Measurements from ENCODE around the gene LRRC74B.
"Not testable (repeated sequence)": the region's sequence is repeated elsewhere in the genome, so short reads cannot be mapped to it uniquely, and the experiment has no call there.

Gene LRRC74B

GRCh38 chr22:21092797-21093554, 47.2 kb downstream of the LRRC74B start:
- Histone ChIP-seq H3K9ac (ENCODE audit: low read depth, low read length, poor library complexity) (no peak overlapping the region), H3K36me3 (replicated peaks in 1 of 2; ENCODE audit: control insufficient read depth in 2 of 2, insufficient read depth in 2 of 2, low read length in 2 of 2) (no peaks in the 10 kb centered on the region), H2AK5ac (ENCODE audit: low read depth, low read length) (no peak overlapping the region), H3K4me1 (ENCODE audit: control insufficient read depth in 2 of 2, insufficient read depth in 1 of 2, low read depth in 1 of 2, low read length in 2 of 2) (no peaks in the 10 kb centered on the region), H3K4me3 (ENCODE audit: low read length in 2 of 2) (no peak overlapping the region), H2BK5ac (ENCODE audit: low read length) (no peak overlapping the region), H2BK15ac (ENCODE audit: low read length) (no peak overlapping the region), H4K91ac (ENCODE audit: low read depth, low read length, poor library complexity) (no peak overlapping the region), H3K27ac (replicated peaks; ENCODE audit: low read length) (no peak overlapping the region), H3K9me3 (replicated peaks in 1 of 2; ENCODE audit: control insufficient read depth in 2 of 2, insufficient read depth in 1 of 2, low read depth in 1 of 2, low read length in 2 of 2) (no peaks in the 10 kb centered on the region), H4K8ac (ENCODE audit: low read depth, low read length) (no peak overlapping the region), H3K23ac (ENCODE audit: low read depth, low read length, poor library complexity) (no peak overlapping the region), H3K14ac (ENCODE audit: low read length) (no peak overlapping the region), H2BK120ac (ENCODE audit: low read depth, low read length) (no peak overlapping the region), H2BK12ac (ENCODE audit: low read length) (no peak overlapping the region), H3K4ac (ENCODE audit: low read length) (no peak overlapping the region), H3K79me1 (ENCODE audit: low read depth, low read length) (no peaks in the 10 kb centered on the region), H3K18ac (ENCODE audit: low read length) (no peak overlapping the region), H3K27me3 (ENCODE audit: control insufficient read depth in 3 of 3, insufficient read depth in 3 of 3, low read depth in 1 of 3, low read length in 3 of 3) (peaks cover 0 to 4% (median 0%) of the 10 kb centered on the region in 3 experiments), H3K4me2 (ENCODE audit: insufficient read depth, low read length, poor library complexity, severe bottlenecking) (no peak overlapping the region), H2AFZ (ENCODE audit: low read length) (no peak overlapping the region)
- no peak for DNase-seq (ENCODE audit: low spot score)
- no CpG with 5 or more reads among the region's 3 CpGs for WGBS, 2 donors (ENCODE audit: extremely low coverage in 2 of 2, insufficient read length in 2 of 2, insufficient replicate concordance in 1 of 2)

GRCh38 chr22:21093555-21094137, 47.9 kb downstream of the LRRC74B start:
- not testable (repeated sequence) for H3K27ac ChIP-seq (replicated peaks; ENCODE audit: low read length); H2AK5ac ChIP-seq (ENCODE audit: low read depth, low read length); H2BK12ac ChIP-seq (ENCODE audit: low read length); H4K8ac ChIP-seq (ENCODE audit: low read depth, low read length); H3K4me2 ChIP-seq (ENCODE audit: insufficient read depth, low read length, poor library complexity, severe bottlenecking); H2BK5ac ChIP-seq (ENCODE audit: low read length); H3K9me3 ChIP-seq (replicated peaks in 1 of 2; ENCODE audit: control insufficient read depth in 2 of 2, insufficient read depth in 1 of 2, low read depth in 1 of 2, low read length in 2 of 2); H3K4me3 ChIP-seq (ENCODE audit: low read length in 2 of 2); H3K4me1 ChIP-seq (ENCODE audit: control insufficient read depth in 2 of 2, insufficient read depth in 1 of 2, low read depth in 1 of 2, low read length in 2 of 2); H3K14ac ChIP-seq (ENCODE audit: low read length); H2BK120ac ChIP-seq (ENCODE audit: low read depth, low read length); H2BK15ac ChIP-seq (ENCODE audit: low read length); H4K91ac ChIP-seq (ENCODE audit: low read depth, low read length, poor library complexity); H3K36me3 ChIP-seq (replicated peaks in 1 of 2; ENCODE audit: control insufficient read depth in 2 of 2, insufficient read depth in 2 of 2, low read length in 2 of 2); H3K18ac ChIP-seq (ENCODE audit: low read length); H3K4ac ChIP-seq (ENCODE audit: low read length); DNase-seq (ENCODE audit: low spot score); H2AFZ ChIP-seq (ENCODE audit: low read length); H3K23ac ChIP-seq (ENCODE audit: low read depth, low read length, poor library complexity); H3K79me1 ChIP-seq (ENCODE audit: low read depth, low read length); H3K27me3 ChIP-seq (ENCODE audit: control insufficient read depth in 3 of 3, insufficient read depth in 3 of 3, low read depth in 1 of 3, low read length in 3 of 3)
- H3K9ac ChIP-seq (ENCODE audit: low read depth, low read length, poor library complexity): peak overlapping the region; percentile 21
- WGBS, 2 donors (ENCODE audit: extremely low coverage in 2 of 2, insufficient read length in 2 of 2, insufficient replicate concordance in 1 of 2): no CpG with 5 or more reads among the region's 9 CpGs

- Histone ChIP-seq H4K91ac (ENCODE audit: low read depth, low read length, poor library complexity) (no peak overlapping the region), H3K9me3 (replicated peaks in 1 of 2; ENCODE audit: control insufficient read depth in 2 of 2, insufficient read depth in 1 of 2, low read depth in 1 of 2, low read length in 2 of 2) (no peaks in the 10 kb centered on the region), H2BK120ac (ENCODE audit: low read depth, low read length) (no peak overlapping the region), H2AK5ac (ENCODE audit: low read depth, low read length) (no peak overlapping the region), H3K79me1 (ENCODE audit: low read depth, low read length) (no peaks in the 10 kb centered on the region), H3K4me1 (ENCODE audit: control insufficient read depth in 2 of 2, insufficient read depth in 1 of 2, low read depth in 1 of 2, low read length in 2 of 2) (no peaks in the 10 kb centered on the region), H3K18ac (ENCODE audit: low read length) (no peak overlapping the region), H3K27me3 (ENCODE audit: control insufficient read depth in 3 of 3, insufficient read depth in 3 of 3, low read depth in 1 of 3, low read length in 3 of 3) (peaks cover 0 to 4% (median 0%) of the 10 kb centered on the region in 3 experiments), H3K23ac (ENCODE audit: low read depth, low read length, poor library complexity) (no peak overlapping the region), H3K36me3 (replicated peaks in 1 of 2; ENCODE audit: control insufficient read depth in 2 of 2, insufficient read depth in 2 of 2, low read length in 2 of 2) (no peaks in the 10 kb centered on the region), H2BK12ac (ENCODE audit: low read length) (no peak overlapping the region), H3K14ac (ENCODE audit: low read length) (no peak overlapping the region), H3K4me3 (ENCODE audit: low read length in 2 of 2) (no peak overlapping the region), H2AFZ (ENCODE audit: low read length) (no peak overlapping the region), H4K8ac (ENCODE audit: low read depth, low read length) (no peak overlapping the region), H3K4ac (ENCODE audit: low read length) (no peak overlapping the region), H2BK15ac (ENCODE audit: low read length) (no peak overlapping the region), H3K4me2 (ENCODE audit: insufficient read depth, low read length, poor library complexity, severe bottlenecking) (no peak overlapping the region), H3K27ac (replicated peaks; ENCODE audit: low read length) (no peak overlapping the region), H3K9ac (ENCODE audit: low read depth, low read length, poor library complexity) (no peak overlapping the region), H2BK5ac (ENCODE audit: low read length) (no peak overlapping the region)
- WGBS, 2 donors (ENCODE audit: extremely low coverage in 2 of 2, insufficient read length in 2 of 2, insufficient replicate concordance in 1 of 2): no CpG with 5 or more reads among the region's 5 CpGs
- DNase-seq (ENCODE audit: low spot score): no peak
Measured at GRCh38 chr22:21094911-21095772, 49.4 kb downstream of the LRRC74B start.

GRCh38 chr22:21095773-21096107, 50.0 kb downstream of the LRRC74B start:
- no peaks in the 10 kb centered on the region for H3K36me3 ChIP-seq (replicated peaks in 1 of 2; ENCODE audit: control insufficient read depth in 2 of 2, insufficient read depth in 2 of 2, low read length in 2 of 2)
- DNase-seq (ENCODE audit: low spot score): no peak
- no peak overlapping the region for H4K8ac ChIP-seq (ENCODE audit: low read depth, low read length)
- H3K79me1 ChIP-seq (ENCODE audit: low read depth, low read length): no peaks in the 10 kb centered on the region
- no peak overlapping the region for H2AK5ac ChIP-seq (ENCODE audit: low read depth, low read length)
- H3K4me2 ChIP-seq (ENCODE audit: insufficient read depth, low read length, poor library complexity, severe bottlenecking): no peak overlapping the region
- no peak overlapping the region for H3K23ac ChIP-seq (ENCODE audit: low read depth, low read length, poor library complexity)
- no peak overlapping the region for H4K91ac ChIP-seq (ENCODE audit: low read depth, low read length, poor library complexity)
- no peak overlapping the region for H2BK15ac ChIP-seq (ENCODE audit: low read length)
- no peak overlapping the region for H3K4me3 ChIP-seq (ENCODE audit: low read length in 2 of 2)
- H2AFZ ChIP-seq (ENCODE audit: low read length): no peak overlapping the region
- no peaks in the 10 kb centered on the region for H3K4me1 ChIP-seq (ENCODE audit: control insufficient read depth in 2 of 2, insufficient read depth in 1 of 2, low read depth in 1 of 2, low read length in 2 of 2)
- H3K9me3 ChIP-seq (replicated peaks in 1 of 2; ENCODE audit: control insufficient read depth in 2 of 2, insufficient read depth in 1 of 2, low read depth in 1 of 2, low read length in 2 of 2): no peaks in the 10 kb centered on the region
- no peak overlapping the region for H2BK12ac ChIP-seq (ENCODE audit: low read length)
- no peak overlapping the region for H2BK120ac ChIP-seq (ENCODE audit: low read depth, low read length)
- H3K9ac ChIP-seq (ENCODE audit: low read depth, low read length, poor library complexity): no peak overlapping the region
- H3K27me3 ChIP-seq (ENCODE audit: control insufficient read depth in 3 of 3, insufficient read depth in 3 of 3, low read depth in 1 of 3, low read length in 3 of 3): peaks cover 0 to 6% (median 0%) of the 10 kb centered on the region in 3 experiments
- H3K4ac ChIP-seq (ENCODE audit: low read length): no peak overlapping the region
- H3K18ac ChIP-seq (ENCODE audit: low read length): no peak overlapping the region
- no peak overlapping the region for H3K27ac ChIP-seq (replicated peaks; ENCODE audit: low read length)
- H3K14ac ChIP-seq (ENCODE audit: low read length): no peak overlapping the region
- no peak overlapping the region for H2BK5ac ChIP-seq (ENCODE audit: low read length)

Data from neuronal stem cell (in vitro differentiated cells).